ENCODE results near the gene CCNK. TPM values are rescaled to one million over a fixed set of nuclear protein-coding genes. Genes with fewer than 3 reads are reported as not detected.

CCNK gene
- total RNA-seq, 1 experiment from 2014 or later, result 80.1 TPM

DNA sequence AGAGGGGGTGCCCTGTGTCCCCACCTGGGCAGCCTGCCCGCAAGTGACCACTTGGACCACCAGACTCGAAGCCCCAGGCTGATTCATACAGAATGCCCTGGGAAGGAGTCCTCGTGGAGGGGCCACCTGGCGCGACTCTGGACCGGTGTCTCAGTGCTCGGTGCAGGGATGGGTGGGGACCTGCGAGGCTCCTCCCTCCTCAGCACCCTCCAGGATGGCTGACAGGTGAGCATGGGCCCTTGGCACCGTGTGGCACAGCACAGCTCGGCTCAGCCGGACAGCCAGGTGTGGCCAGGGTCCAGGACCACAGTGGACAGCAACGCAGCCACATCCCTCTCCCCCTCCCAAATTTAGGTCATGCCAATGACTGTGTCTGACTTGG, 44.5 kb downstream of the CCNK start:
- Histone ChIP-seq H2BK15ac (ENCODE audit: low read depth, low read length) (no peak overlapping the region), H3K9ac (ENCODE audit: extremely low read depth, insufficient read length, low read length) (no peak overlapping the region), H4K8ac (replicated peaks; ENCODE audit: insufficient read length, low read depth, low read length) (no peak overlapping the region), H2AFZ (ENCODE audit: low read length) (no peak overlapping the region), H3K9me3 (ENCODE audit: control insufficient read depth, low read depth, low read length) (no peaks in the 10 kb centered on the region), H2BK12ac (ENCODE audit: insufficient read length, low read depth, low read length) (no peak overlapping the region), H2BK120ac (ENCODE audit: low read depth, low read length, poor library complexity, severe bottlenecking) (no peak overlapping the region), H3K56ac (ENCODE audit: insufficient read length, low read depth, low read length) (no peak overlapping the region), H3K14ac (ENCODE audit: insufficient read depth, low read length) (no peak overlapping the region), H3K23me2 (ENCODE audit: insufficient read length, low read depth, low read length, poor library complexity, severe bottlenecking) (no peaks in the 10 kb centered on the region), H3K23ac (ENCODE audit: insufficient read length, low read depth, low read length) (no peak overlapping the region), H3K4me2 (ENCODE audit: insufficient read depth, insufficient read length, low read length) (no peak overlapping the region), H3K79me2 (ENCODE audit: insufficient read depth, low read length) (no peaks in the 10 kb centered on the region), H4K91ac (ENCODE audit: insufficient read length, low read depth, low read length) (no peak overlapping the region), H3K27ac (ENCODE audit: insufficient read length, low read depth, low read length) (no peak overlapping the region), H4K5ac (ENCODE audit: insufficient read length, low read depth, low read length) (no peak overlapping the region), H3K18ac (ENCODE audit: insufficient read length, low read depth, low read length) (no peak overlapping the region), H4K20me1 (ENCODE audit: control insufficient read depth, insufficient read depth, insufficient read length) (no peaks in the 10 kb centered on the region), H2BK20ac (ENCODE audit: low read depth, low read length, poor library complexity, severe bottlenecking) (no peak overlapping the region), H3K79me1 (ENCODE audit: insufficient read depth, low read depth, low read length, poor library complexity, severe bottlenecking) (no peaks in the 10 kb centered on the region), H2BK5ac (ENCODE audit: insufficient read length, low read length) (no peak overlapping the region), H3K4me1 (ENCODE audit: insufficient read depth, low read length) (peaks cover 11% of the 10 kb centered on the region; the same call in 1 of the 2 replicates), H3K27me3 (ENCODE audit: insufficient read depth, low read length) (no peaks in the 10 kb centered on the region), H2AK5ac (ENCODE audit: insufficient read length, low read length) (no peak overlapping the region), H3T11ph (ENCODE audit: low read length) (no peak overlapping the region), H3K4ac (ENCODE audit: low read depth, low read length) (no peak overlapping the region)
- Mint-ChIP-seq H3K36me3 (ENCODE audit: insufficient read depth in 1 of 3, low read depth in 3 of 3) (peaks cover 0 to 7% (median 0%) of the 10 kb centered on the region in 3 experiments; a peak in 2 of 7 replicates), H3K4me1 (peaks cover 64 to 83% of the 10 kb centered on the region in 2 experiments), H3K9me3 (no peaks in the 10 kb centered on the region), H3K27me3 (ENCODE audit: low read depth) (no peaks in the 10 kb centered on the region; the same call in 1 of the 2 replicates), H3K27ac (no peak overlapping the region), H3K4me3 (no peak overlapping the region)
- WGBS (ENCODE audit: extremely low coverage, insufficient read length, low lambda C conversion rate), result no CpG with 5 or more reads among the region's 12 CpGs
- TF ChIP-seq, protein P1, sequence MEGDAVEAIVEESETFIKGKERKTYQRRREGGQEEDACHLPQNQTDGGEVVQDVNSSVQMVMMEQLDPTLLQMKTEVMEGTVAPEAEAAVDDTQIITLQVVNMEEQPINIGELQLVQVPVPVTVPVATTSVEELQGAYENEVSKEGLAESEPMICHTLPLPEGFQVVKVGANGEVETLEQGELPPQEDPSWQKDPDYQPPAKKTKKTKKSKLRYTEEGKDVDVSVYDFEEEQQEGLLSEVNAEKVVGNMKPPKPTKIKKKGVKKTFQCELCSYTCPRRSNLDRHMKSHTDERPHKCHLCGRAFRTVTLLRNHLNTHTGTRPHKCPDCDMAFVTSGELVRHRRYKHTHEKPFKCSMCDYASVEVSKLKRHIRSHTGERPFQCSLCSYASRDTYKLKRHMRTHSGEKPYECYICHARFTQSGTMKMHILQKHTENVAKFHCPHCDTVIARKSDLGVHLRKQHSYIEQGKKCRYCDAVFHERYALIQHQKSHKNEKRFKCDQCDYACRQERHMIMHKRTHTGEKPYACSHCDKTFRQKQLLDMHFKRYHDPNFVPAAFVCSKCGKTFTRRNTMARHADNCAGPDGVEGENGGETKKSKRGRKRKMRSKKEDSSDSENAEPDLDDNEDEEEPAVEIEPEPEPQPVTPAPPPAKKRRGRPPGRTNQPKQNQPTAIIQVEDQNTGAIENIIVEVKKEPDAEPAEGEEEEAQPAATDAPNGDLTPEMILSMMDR (conservative IDR thresholded peaks at IDR 0.05), result no peak
- DNase-seq, result no peak
